Psoas muscle (tissue), 8 donors: ENCODE measurements around the gene ARHGAP9. TPM values are rescaled to one million over a fixed set of nuclear protein-coding genes. Genes with fewer than 3 reads are reported as not detected.
"Not testable (repeated sequence)": the region's sequence is repeated elsewhere in the genome, so short reads cannot be mapped to it uniquely, and the experiment has no call there.

Experiments
- ATAC-seq, 4 donors: fragments of 200-7000 bp; cut with Tn5 transposase; one replicate each; pipeline ENCODE4 v1.9.1; 2020; ENCODE audit warnings: moderate library complexity in 3 of 4, mild to moderate bottlenecking in 2 of 4
- DNase-seq, 2 donors: peaks; one replicate each; pipeline ENCODE4 v3.0.0-alpha.2; 2020
- H3K27ac ChIP-seq: fragments of 200-600 bp; one replicate; pipeline ENCODE4 v1.8.0; 2022
- H3K27me3 ChIP-seq, 3 donors: fragments of 200-600 bp in 1 of 3; one replicate each; pipeline versions ENCODE4 v1.6.1 to v1.8.0; 2013 to 2022; ENCODE audit warnings: low read length in 2 of 3, mild to moderate bottlenecking in 2 of 3, moderate library complexity in 1 of 3; ENCODE audit not compliant: insufficient read depth in 3 of 3
- H3K36me3 ChIP-seq, 2 donors: fragments of 200-600 bp in 1 of 2; one replicate each; pipeline versions ENCODE4 v1.6.1 to v1.8.0; 2013 to 2022; ENCODE audit warnings: low read depth in 1 of 2, mild to moderate bottlenecking in 1 of 2, moderate library complexity in 1 of 2; ENCODE audit not compliant: insufficient read depth in 1 of 2
- H3K4me1 ChIP-seq: fragments of 200-600 bp; one replicate; pipeline ENCODE4 v1.8.0; 2022
- H3K4me3 ChIP-seq: fragments of 200-600 bp; one replicate; pipeline ENCODE4 v1.8.0; 2022; ENCODE audit warnings: mild to moderate bottlenecking
- H3K9me3 ChIP-seq: fragments of 200-600 bp; one replicate; pipeline ENCODE4 v1.8.0; 2022
- WGBS, 3 donors: extraction: QIAGEN DNeasy Blood & Tissue Kit; methylation state at CpG; one replicate each; pipeline versions ENCODE4 v1.1.6 to v1.1.7; 2013; 5-methylcytosine and 5-hydroxymethylcytosine counted together
- intact Hi-C, 2 donors: fragments of 100-400 bp; cut with DNase I; formaldehyde crosslinking; loops; one replicate each; pipeline versions ENCODE4 v1.11.0 to v1.14.2; 2022
- polyA plus RNA-seq, 3 donors: library from polyadenylated mRNA; stranded (reverse); fragments of 200-250 nt; gene quantifications; one replicate each; pipeline ENCODE4 v1.2.3, GENCODE V29; 2013
- total RNA-seq, 4 donors: library from RNA; stranded (reverse); fragmentation: NEBNext Ultra II Directional in 2 of 4; extraction: Animal tissue kit (Norgen Biotek cat#: 25700) in 2 of 4; gene quantifications; one replicate each; pipeline versions ENCODE4 v1.2.1 to v1.2.4, GENCODE V29; 2021 to 2023
- TF ChIP-seq, protein P1 (sequence below): fragments of 200-600 bp; IDR thresholded peaks from one replicate; pipeline ENCODE4 v1.8.0; 2022; ENCODE audit warnings: antibody characterized with exemption
- donor health status: healthy with polysubstance abuse.
- donor health status: DM: no; HTN: no; CAD: no; lungs with moderate emphysema.
- donor health status: Bipolar disorder and iron deficiency.
- donor health status: healthy.
- donor health status: DM: yes; HTN: yes; CAD: no.
- donor health status: DM: no; HTN: no; CAD: no.
- donor health status: DM: no; HTN: no; CAD: no.
- donor health status: DM: yes; HTN: yes; CAD: no.

ARHGAP9 gene
- total and polyA plus RNA-seq, 7 donors, result 0.91 to 5.4 (median 2.0) TPM

DNA sequence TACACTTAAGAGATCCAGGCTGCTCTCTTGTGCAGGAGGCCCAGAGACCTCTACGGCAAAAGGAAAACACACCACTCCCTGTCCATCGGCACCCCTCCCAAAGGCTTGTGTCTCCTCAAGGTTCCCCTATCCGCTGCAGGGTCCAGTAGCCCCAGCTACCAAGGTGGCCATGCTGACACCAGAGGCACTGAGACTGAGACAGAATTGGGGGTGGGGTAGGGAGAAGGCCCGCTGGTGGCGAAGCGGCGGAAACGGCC, 40.1 kb upstream of the ARHGAP9 start:
- 0% methylated on average over 8 of the region's 8 CpGs for WGBS, 3 donors
- ATAC-seq (no peak), DNase-seq (no peak)
- H3K27ac ChIP-seq, result peak overlapping the region; percentile 100
- intact Hi-C loops, result loop anchor here in 1 of 2 donors (5.0 kb wide), 1 partner anchor 32 kb away; the partner anchor contains the start of gene MARS1
- TF ChIP-seq, protein P1, sequence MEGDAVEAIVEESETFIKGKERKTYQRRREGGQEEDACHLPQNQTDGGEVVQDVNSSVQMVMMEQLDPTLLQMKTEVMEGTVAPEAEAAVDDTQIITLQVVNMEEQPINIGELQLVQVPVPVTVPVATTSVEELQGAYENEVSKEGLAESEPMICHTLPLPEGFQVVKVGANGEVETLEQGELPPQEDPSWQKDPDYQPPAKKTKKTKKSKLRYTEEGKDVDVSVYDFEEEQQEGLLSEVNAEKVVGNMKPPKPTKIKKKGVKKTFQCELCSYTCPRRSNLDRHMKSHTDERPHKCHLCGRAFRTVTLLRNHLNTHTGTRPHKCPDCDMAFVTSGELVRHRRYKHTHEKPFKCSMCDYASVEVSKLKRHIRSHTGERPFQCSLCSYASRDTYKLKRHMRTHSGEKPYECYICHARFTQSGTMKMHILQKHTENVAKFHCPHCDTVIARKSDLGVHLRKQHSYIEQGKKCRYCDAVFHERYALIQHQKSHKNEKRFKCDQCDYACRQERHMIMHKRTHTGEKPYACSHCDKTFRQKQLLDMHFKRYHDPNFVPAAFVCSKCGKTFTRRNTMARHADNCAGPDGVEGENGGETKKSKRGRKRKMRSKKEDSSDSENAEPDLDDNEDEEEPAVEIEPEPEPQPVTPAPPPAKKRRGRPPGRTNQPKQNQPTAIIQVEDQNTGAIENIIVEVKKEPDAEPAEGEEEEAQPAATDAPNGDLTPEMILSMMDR, result no peak
- no peaks in the 10 kb centered on the region for H3K9me3 ChIP-seq
- no peaks in the 10 kb centered on the region for H3K27me3 ChIP-seq
- peak overlapping the region; percentile 96 for H3K4me3 ChIP-seq
- H3K4me1 ChIP-seq, result peaks cover 47% of the 10 kb centered on the region
- peaks cover 11 to 43% of the 10 kb centered on the region in 2 donors for H3K36me3 ChIP-seq

DNA sequence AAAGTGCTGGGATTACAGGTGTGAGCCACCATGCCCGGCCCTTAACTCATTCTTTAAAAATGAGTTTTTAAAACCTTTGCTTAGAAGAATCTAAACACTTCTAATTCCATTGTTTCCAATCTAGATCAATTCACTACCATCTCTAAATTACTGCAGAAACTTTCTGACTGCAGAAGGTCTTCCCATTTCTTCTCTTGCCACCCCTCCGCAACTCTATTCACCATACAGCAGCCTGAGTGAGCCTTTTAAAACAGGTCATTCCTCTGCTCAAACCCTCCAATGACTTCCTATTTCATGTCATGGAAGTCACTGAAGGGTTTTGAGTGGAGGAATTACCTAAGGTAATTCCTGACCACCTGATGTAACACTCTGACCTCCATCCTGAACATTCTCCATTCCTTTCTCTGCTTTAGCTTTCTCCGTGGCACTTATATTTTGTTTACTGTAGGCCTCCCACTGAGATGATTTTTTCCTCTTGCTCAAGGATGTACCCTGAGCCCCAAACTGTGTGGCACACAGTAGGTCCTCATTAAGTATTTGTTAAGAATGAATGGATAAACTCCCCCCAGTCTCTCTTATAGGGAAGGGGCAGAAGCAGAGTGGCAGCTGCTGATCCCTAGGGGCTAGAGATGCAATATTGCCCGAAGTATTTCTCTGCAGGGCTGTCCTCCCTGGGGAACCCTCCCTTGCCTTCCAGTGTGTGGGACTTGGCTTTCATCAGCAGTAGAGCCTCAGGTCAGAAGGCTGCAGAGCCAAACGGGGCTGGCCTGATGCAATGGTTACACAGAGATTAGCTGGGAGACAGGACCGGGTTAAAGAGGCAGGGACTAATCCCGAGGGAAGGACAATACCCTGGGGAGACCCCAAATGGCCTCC, 39.5 kb upstream of the ARHGAP9 start:
- Histone ChIP-seq H3K36me3 (peaks cover 11 to 43% of the 10 kb centered on the region in 2 donors), H3K27ac (peak overlapping the region; percentile 100), H3K4me3 (peak overlapping the region; percentile 96), H3K4me1 (peaks cover 42% of the 10 kb centered on the region), H3K9me3 (no peaks in the 10 kb centered on the region), H3K27me3 (no peaks in the 10 kb centered on the region)
- WGBS, 3 donors, result 14 to 27% (median 17%) methylated on average over 7 of the region's 7 CpGs
- DNase-seq (peak; percentile 55 to 76), ATAC-seq (no peak)
- intact Hi-C loops, result no loop called here
- TF ChIP-seq, protein P1, result no peak

DNA sequence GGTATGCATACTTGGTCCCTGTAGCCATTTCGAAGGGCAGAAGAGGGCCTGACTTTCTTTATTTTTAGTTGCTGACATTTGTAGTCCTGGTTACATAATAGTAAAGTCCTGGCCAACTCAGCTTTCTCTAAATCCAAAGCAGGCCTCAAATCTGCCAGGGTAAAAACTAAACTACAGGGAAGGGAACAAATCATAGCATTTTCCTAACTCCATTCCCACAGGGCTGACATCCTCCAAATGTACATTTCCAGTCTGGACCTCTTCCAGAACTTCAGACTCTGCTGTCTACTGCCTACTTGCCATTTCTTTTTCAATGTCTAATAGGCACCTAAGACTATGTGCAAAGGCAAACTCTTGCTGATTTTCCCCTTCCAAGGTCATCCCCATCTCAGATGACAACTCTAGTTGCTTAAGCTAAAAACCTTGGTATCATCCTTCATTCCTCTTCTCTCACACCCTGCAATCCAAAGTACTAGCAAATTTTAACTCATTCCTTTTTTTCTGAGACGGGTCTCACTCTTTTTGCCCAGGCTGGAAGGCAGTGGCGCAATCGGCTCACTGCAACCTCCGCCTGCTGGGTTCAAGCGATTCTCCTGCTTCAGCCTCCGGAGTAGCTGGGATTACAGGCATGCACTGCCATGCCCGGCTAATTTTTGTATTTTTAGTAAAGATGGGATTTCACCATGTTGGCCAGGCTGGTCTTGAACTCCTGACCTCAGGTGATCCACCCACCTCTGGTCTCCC, 38.7 kb upstream of the ARHGAP9 start:
- intact Hi-C loops, result no loop called here
- WGBS, 3 donors, result 23 to 55% (median 29%) methylated on average over 8 of the region's 8 CpGs
- peaks cover 35% of the 10 kb centered on the region for H3K4me1 ChIP-seq
- TF ChIP-seq, protein P1, result no peak
- H3K9me3 ChIP-seq, result no peaks in the 10 kb centered on the region
- no peak for DNase-seq
- no peak for ATAC-seq
- no peaks in the 10 kb centered on the region for H3K27me3 ChIP-seq
- peak overlapping the region; percentile 100 for H3K27ac ChIP-seq
- H3K36me3 ChIP-seq, result peaks cover 11 to 48% of the 10 kb centered on the region in 2 donors
- H3K4me3 ChIP-seq, result peak overlapping the region; percentile 96

DNA sequence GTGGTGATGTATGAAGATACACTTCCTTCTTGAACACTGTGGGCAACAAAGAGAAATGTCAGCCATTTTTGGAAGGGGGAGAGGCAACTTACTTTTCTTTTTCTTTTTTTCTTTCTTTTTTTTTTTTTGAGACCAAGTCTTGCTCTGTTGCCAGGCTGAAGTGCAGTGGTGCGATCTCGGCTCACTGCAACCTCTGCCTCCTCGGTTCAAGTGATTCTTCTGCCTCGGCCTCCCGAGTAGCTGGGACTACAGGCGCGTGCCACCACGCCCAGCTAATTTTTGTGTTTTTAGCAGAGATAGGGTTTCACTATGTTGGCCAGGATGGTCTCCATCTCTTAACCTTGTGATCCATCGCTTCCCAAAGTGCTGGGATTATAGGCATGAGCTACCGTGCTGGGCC, 38.1 kb upstream of the ARHGAP9 start:
- Histone ChIP-seq H3K36me3 (peaks cover 12 to 54% of the 10 kb centered on the region in 2 donors), H3K27ac (peak overlapping the region; percentile 100), H3K4me1 (peaks cover 35% of the 10 kb centered on the region), H3K4me3 (peak overlapping the region; percentile 96)
- intact Hi-C loops, H3K9me3 ChIP-seq, H3K27me3 ChIP-seq, ATAC-seq, DNase-seq: not testable (repeated sequence)
- WGBS, 3 donors, result 55 to 79% (median 60%) methylated on average over 10 of the region's 10 CpGs

DNA sequence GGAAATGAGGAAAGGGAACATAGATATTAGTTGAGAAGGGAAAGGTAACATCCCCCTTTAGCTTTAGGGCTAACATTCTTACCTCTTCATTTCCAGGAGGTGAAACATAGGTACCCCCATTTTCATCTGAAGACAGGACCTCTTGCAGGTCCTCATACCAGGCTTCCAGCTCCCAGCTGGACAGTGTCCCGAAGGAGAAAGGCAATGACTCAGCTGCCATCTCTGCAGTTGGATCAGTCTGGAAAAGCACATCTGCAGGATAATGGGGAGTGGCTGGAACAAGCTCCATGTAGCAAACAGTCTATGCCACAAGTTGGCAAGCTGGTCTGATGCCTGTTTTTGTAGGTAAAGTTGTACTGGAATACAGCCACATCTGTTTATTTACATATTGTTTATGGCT, 37.5 kb upstream of the ARHGAP9 start:
- TF ChIP-seq, protein P1, result no peak
- Histone ChIP-seq H3K4me3 (peak overlapping the region; percentile 96), H3K27ac (peak overlapping the region; percentile 100), H3K27me3 (no peaks in the 10 kb centered on the region), H3K4me1 (peaks cover 35% of the 10 kb centered on the region), H3K36me3 (peaks cover 15 to 59% of the 10 kb centered on the region in 2 donors), H3K9me3 (no peaks in the 10 kb centered on the region)
- intact Hi-C loops, result no loop called here
- ATAC-seq, result no peak
- 19 to 29% (median 24%) methylated on average over 1 of the region's 1 CpG for WGBS, 3 donors
- no peak for DNase-seq
